Hepatocyte (in vitro differentiated cells): Measurements from ENCODE around the gene ZNF584. TPM values are rescaled to one million over a fixed set of nuclear protein-coding genes. Genes with fewer than 3 reads are reported as not detected.
"Not testable (repeated sequence)": the region's sequence is repeated elsewhere in the genome, so short reads cannot be mapped to it uniquely, and the experiment has no call there.

Source experiments
- DNase-seq: peaks from one replicate; pipeline ENCODE4 v3.0.0-alpha.2; 2016; ENCODE audit warnings: low spot score
- H2AFZ ChIP-seq: fragments of 200-600 bp; sonication (generic); 2 replicates; pipeline ENCODE4 v1.6.0; 2016; ENCODE audit warnings: antibody characterized with exemption, mild to moderate bottlenecking
- H3K27ac ChIP-seq: fragments of 200-600 bp; sonication (generic); 2 replicates; pipeline ENCODE4 v1.5.1; 2016; ENCODE audit warnings: mild to moderate bottlenecking
- H3K27me3 ChIP-seq: fragments of 200-600 bp; sonication (generic); 2 replicates; pipeline ENCODE4 v1.6.1; 2016
- H3K36me3 ChIP-seq: fragments of 200-600 bp; sonication (generic); replicated peaks from 2 replicates; pipeline ENCODE4 v1.5.1; 2016; ENCODE audit warnings: low read depth; ENCODE audit not compliant: insufficient read depth
- H3K4me1 ChIP-seq: fragments of 200-600 bp; sonication (generic); 2 replicates; pipeline ENCODE4 v1.5.1; 2016; ENCODE audit warnings: mild to moderate bottlenecking, moderate library complexity; ENCODE audit not compliant: insufficient read depth
- H3K4me2 ChIP-seq: fragments of 200-600 bp; sonication (generic); 2 replicates; pipeline ENCODE4 v1.6.0; 2016
- H3K4me3 ChIP-seq: fragments of 200-600 bp; sonication (generic); 2 replicates; pipeline ENCODE4 v1.5.1; 2016; ENCODE audit warnings: mild to moderate bottlenecking
- H3K79me2 ChIP-seq: fragments of 200-600 bp; sonication (generic); 2 replicates; pipeline ENCODE4 v1.6.0; 2017; ENCODE audit warnings: mild to moderate bottlenecking
- H3K9me2 ChIP-seq: fragments of 200-600 bp; sonication (generic); replicated peaks from 2 replicates; pipeline ENCODE4 v1.6.0; 2017; ENCODE audit warnings: mild to moderate bottlenecking; ENCODE audit not compliant: insufficient read depth
- H3K9me3 ChIP-seq: fragments of 200-600 bp; sonication (generic); 2 replicates; pipeline ENCODE4 v1.5.1; 2016; ENCODE audit warnings: low read depth, mild to moderate bottlenecking
- H4K20me1 ChIP-seq: fragments of 200-600 bp; sonication (generic); 2 replicates; pipeline ENCODE4 v1.6.0; 2016; ENCODE audit warnings: mild to moderate bottlenecking; ENCODE audit not compliant: insufficient read depth, poor library complexity, severe bottlenecking
- EZH2 ChIP-seq: fragments of 200-600 bp; sonication (generic); IDR thresholded peaks from 2 replicates; pipeline ENCODE4 v1.6.1; 2016; ENCODE audit warnings: antibody characterized with exemption, mild to moderate bottlenecking, borderline replicate concordance
- EZH2phosphoT487 ChIP-seq: fragments of 200-600 bp; sonication (generic); IDR thresholded peaks from one replicate; pipeline ENCODE4 v1.6.1; 2018; ENCODE audit warnings: antibody characterized with exemption, mild to moderate bottlenecking, low read depth, moderate library complexity; ENCODE audit not compliant: unreplicated experiment, severe bottlenecking
- WGBS: methylation state at CpG from one replicate; pipeline ENCODE4 v1.1.6; 2016; ENCODE audit warnings: low lambda C conversion rate; ENCODE audit errors: missing lambda C conversion rate; 5-methylcytosine and 5-hydroxymethylcytosine counted together
- polyA plus RNA-seq: library from polyadenylated mRNA; unstranded; fragments of >200 nt; fragmentation: Nextera tagmentation; extraction: Ambion mirVana; gene quantifications from 2 replicates; pipeline ENCODE4 v1.2.1, GENCODE V29; 2016
- total RNA-seq: library from RNA; depleted of rRNA; stranded (reverse); fragments of >200 nt; gene quantifications from 2 replicates; pipeline ENCODE4 v1.2.3, GENCODE V29; 2014
- TF ChIP-seq, protein P1 (sequence below): fragments of 200-600 bp; sonication (generic); IDR thresholded peaks from 2 replicates; pipeline ENCODE4 v1.5.1; 2016; ENCODE audit warnings: antibody characterized with exemption, mild to moderate bottlenecking; ENCODE audit not compliant: poor library complexity

The ZNF584 gene
- total and polyA plus RNA-seq, 2 experiments from 2014 or later = 5.5 to 7.9 TPM

DNA sequence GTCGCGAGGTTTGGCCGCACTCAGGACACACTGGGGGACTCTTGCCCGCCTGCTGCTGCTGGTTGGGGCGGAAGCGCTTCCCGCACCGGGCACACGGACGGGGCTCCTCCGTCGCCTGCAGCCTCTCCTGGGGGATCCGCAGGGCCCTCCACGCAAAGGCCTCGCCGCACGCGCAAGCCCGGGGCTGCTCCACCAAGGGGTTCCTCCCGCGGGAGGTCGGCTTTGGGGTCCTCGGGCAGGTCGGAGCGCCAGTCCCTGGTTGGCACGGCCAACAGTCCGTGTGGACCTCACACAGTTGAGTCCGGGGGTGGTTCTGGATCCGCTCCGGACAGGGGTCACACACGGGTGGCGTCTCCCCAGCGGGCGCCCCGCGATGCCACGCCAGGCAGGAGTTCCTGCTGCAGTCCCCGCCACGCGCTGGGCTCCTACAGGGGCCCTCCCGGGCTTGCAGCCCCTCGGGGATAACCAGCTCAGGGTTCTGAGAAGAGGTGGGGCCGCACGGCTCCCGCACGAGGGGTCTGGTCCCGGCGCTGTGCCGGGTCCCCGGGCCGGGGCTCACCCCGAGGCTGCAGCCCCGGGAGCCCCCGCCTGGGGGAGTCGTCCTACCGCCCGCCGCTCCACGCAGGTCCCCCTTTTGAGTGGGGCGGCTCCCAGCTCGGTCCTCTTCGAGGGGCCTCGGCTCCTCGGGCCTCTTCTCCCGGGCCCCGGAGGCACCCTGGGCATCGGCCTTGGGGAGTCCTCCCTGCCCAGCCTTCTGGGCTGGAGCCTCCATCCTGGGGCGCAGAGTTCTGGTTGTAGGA, 39.7 kb upstream of the ZNF584 start:
- Histone ChIP-seq H3K9me2 (no peaks in the 10 kb centered on the region), H3K36me3 (no peaks in the 10 kb centered on the region), H3K27me3 (no peaks in the 10 kb centered on the region), H3K27ac (no peak overlapping the region), H2AFZ (no peak overlapping the region), H3K4me3 (no peak overlapping the region), H3K9me3 (no peaks in the 10 kb centered on the region), H3K4me1 (no peaks in the 10 kb centered on the region), H4K20me1 (no peaks in the 10 kb centered on the region), H3K79me2 (no peaks in the 10 kb centered on the region), H3K4me2 (no peak overlapping the region)
- WGBS = 97% methylated on average over 47 of the region's 68 CpGs
- no peak for DNase-seq
- TF ChIP-seq, protein P1, sequence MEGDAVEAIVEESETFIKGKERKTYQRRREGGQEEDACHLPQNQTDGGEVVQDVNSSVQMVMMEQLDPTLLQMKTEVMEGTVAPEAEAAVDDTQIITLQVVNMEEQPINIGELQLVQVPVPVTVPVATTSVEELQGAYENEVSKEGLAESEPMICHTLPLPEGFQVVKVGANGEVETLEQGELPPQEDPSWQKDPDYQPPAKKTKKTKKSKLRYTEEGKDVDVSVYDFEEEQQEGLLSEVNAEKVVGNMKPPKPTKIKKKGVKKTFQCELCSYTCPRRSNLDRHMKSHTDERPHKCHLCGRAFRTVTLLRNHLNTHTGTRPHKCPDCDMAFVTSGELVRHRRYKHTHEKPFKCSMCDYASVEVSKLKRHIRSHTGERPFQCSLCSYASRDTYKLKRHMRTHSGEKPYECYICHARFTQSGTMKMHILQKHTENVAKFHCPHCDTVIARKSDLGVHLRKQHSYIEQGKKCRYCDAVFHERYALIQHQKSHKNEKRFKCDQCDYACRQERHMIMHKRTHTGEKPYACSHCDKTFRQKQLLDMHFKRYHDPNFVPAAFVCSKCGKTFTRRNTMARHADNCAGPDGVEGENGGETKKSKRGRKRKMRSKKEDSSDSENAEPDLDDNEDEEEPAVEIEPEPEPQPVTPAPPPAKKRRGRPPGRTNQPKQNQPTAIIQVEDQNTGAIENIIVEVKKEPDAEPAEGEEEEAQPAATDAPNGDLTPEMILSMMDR = no peak
- no peak for TF ChIP-seq EZH2

DNA sequence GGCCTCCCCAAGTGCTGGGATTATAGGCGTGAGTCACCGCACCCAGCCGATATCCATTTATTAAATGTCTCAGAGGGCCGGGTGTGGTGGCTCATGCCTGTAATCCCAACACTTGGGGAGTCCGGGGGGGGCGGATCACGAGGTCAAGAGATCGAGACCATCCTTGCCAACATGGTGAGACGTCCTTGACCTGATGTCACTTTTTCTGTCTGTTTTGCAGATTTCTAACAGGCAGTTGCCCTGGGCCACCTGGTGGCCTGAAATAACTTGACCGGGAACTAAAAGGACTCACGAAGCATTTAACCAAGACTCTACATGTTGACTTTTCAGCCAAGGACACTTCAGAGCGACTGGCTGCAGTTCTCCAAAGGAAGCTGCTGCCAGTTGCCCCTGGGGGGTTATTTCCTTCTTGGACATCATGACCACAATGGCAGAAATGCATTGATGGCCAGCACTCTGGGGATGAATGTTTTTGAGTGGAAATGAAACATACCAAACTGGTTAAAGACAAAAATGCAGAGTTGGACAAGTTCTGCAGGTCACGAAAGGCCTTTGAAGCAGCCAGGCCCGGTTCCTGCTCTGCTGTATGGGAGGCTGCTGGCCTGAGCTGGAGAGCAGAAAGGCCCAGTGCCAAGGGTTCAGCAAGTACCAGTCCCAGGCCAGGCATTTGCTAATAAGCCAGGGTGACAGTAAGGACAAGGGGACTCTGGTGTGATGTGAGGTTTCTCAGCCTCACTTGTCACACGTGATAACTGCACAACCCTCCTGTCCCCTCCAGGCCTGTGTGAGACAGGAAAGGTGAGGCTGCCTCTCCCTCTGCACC, 35.9 kb upstream of the ZNF584 start:
- TF ChIP-seq EZH2phosphoT487 (no peak), EZH2 (no peak)
- TF ChIP-seq, protein P1 = no peak
- Histone ChIP-seq H3K4me2 (no peak overlapping the region), H3K79me2 (no peaks in the 10 kb centered on the region), H3K36me3 (no peaks in the 10 kb centered on the region), H4K20me1 (no peaks in the 10 kb centered on the region), H3K4me1 (no peaks in the 10 kb centered on the region), H3K9me3 (no peaks in the 10 kb centered on the region), H3K4me3 (no peak overlapping the region), H2AFZ (no peak overlapping the region), H3K27ac (no peak overlapping the region), H3K27me3 (no peaks in the 10 kb centered on the region), H3K9me2 (no peaks in the 10 kb centered on the region)
- DNase-seq = no peak
- 76% methylated on average over 15 of the region's 15 CpGs for WGBS

DNA sequence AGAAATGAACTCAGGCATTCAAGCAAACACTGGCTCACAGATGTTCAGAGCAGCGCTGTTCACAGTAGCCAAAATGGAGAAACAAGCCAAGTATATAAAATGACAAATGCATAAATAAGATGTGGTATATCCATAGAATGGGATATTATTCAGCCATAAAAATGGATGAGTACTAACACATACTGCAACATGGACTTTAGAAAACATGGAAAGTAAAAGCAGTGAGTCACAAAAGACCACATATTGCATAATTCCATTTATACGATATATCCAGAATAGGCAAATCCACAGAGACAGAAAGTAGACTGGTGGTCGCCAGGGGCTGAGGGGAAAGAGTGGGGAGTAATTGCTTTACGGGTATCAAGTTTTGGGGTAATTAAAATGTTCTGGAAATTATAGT, 34.2 kb upstream of the ZNF584 start:
- no peak overlapping the region for H3K4me3 ChIP-seq

DNA sequence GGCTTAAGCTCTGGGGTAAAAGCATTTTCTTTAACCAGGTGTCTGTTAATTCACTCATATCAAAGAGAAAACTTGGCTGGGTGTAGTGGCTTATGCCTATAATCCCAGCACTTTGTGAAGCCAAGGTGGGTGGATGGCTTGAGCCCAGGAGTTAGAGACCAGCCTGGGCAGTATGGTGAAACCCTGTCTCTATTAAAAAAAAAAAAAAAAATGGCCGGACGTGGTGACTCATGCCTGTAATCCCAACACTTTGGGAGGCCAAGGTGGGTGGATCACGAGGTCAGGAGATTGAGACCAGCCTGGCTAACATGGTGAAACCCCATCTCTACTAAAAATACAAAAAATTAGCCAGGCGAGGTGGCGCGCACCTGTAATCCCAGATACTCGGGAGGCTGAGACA, 31.7 kb upstream of the ZNF584 start:
- H3K9me2 ChIP-seq, H3K9me3 ChIP-seq, H3K4me3 ChIP-seq, H3K4me2 ChIP-seq, H2AFZ ChIP-seq, H3K79me2 ChIP-seq, DNase-seq, H3K27ac ChIP-seq, H3K27me3 ChIP-seq, H4K20me1 ChIP-seq, H3K36me3 ChIP-seq: not testable (repeated sequence)
- 88% methylated on average over 7 of the region's 7 CpGs for WGBS
- peaks cover 12% of the 10 kb centered on the region for H3K4me1 ChIP-seq

More for the DNA sequence above, 34.2 kb upstream of the ZNF584 start:
- Histone ChIP-seq H3K4me1 (no peaks in the 10 kb centered on the region), H3K36me3 (no peaks in the 10 kb centered on the region), H2AFZ (no peak overlapping the region), H4K20me1 (no peaks in the 10 kb centered on the region), H3K9me3 (no peaks in the 10 kb centered on the region), H3K4me2 (no peak overlapping the region), H3K79me2 (peaks cover under 1% of the 10 kb centered on the region), H3K27ac (no peak overlapping the region), H3K9me2 (no peaks in the 10 kb centered on the region), H3K27me3 (no peaks in the 10 kb centered on the region)
- TF ChIP-seq, protein P1 = no peak
- TF ChIP-seq EZH2 (no peak), EZH2phosphoT487 (no peak)
- WGBS = 97% methylated on average over 4 of the region's 4 CpGs
- DNase-seq = no peak
